Thyroid gland (tissue), 4 donors: Measurements from ENCODE around the gene CPA1.

Source experiments
- CTCF ChIP-seq, 6 experiments: fragments of 200-600 bp in 3 of 6; fragments of 450-650 bp in 3 of 6; sonication (generic) in 3 of 6; IDR thresholded peaks; one replicate each; pipeline ENCODE4 v1.5.1; 2016 to 2019; ENCODE audit warnings: antibody characterized with exemption in 6 of 6, mild to moderate bottlenecking in 2 of 6, inconsistent platforms in 1 of 6, moderate library complexity in 1 of 6
- POLR2A ChIP-seq, 2 donors: fragments of 450-650 bp; IDR thresholded peaks; one replicate each; pipeline ENCODE4 v1.6.1; 2017; ENCODE audit warnings: antibody characterized with exemption in 2 of 2, mild to moderate bottlenecking in 2 of 2, moderate library complexity in 1 of 2

GRCh38 chr7:130367836-130368746, 12.2 kb upstream of the CPA1 start:
- TF ChIP-seq CTCF (IDR thresholded peaks at IDR 0.05) = no peak
- no peak for TF ChIP-seq POLR2A (IDR thresholded peaks at IDR 0.05)
